ENCODE measurements around the gene STING1.
A peak's percentile ranks its signal among the peaks of the same experiment; 100 is the strongest.

The STING1 gene

GRCh38 chr5:139439013-139439903 lies 43.3 kb downstream of the STING1 start, which contains the start of gene DNAJC18:
Gene DNAJC18, minus strand, starts transcription at chr5:139439525. Its CDS starts 80 bp downstream, at chr5:139439445.
- peak; percentile 84 for DNase-seq (ENCODE audit: low spot score)

- no peak for DNase-seq (ENCODE audit: low spot score)
These were observed 43.9 kb downstream of the STING1 start for GRCh38 chr5:139438707-139439012.

GRCh38 chr5:139435676-139436075 lies 46.9 kb downstream of the STING1 start:
- DNase-seq (ENCODE audit: low spot score): no peak

GRCh38 chr5:139431706-139432105 lies 50.9 kb downstream of the STING1 start:
- DNase-seq (ENCODE audit: low spot score): no peak

GRCh38 chr5:139430015-139430414 lies 52.5 kb downstream of the STING1 start:
- no peak for DNase-seq (ENCODE audit: low spot score)

- DNase-seq (ENCODE audit: low spot score): no peak
These were observed 56.2 kb downstream of the STING1 start for GRCh38 chr5:139426203-139426885.
